Epithelial cell of proximal tubule (primary cell): ENCODE results near the gene FAM118A. TPM values are rescaled to one million over a fixed set of nuclear protein-coding genes. Genes with fewer than 3 reads are reported as not detected.

Experiments used
- DNase-seq: peaks from one replicate; pipeline ENCODE4 v3.0.0-alpha.2; 2011; ENCODE audit warnings: low read depth
- H3K4me3 ChIP-seq: 2 replicates; pipeline ENCODE4 v1.5.1; 2011; ENCODE audit warnings: low read depth, mild to moderate bottlenecking, low read length
- total RNA-seq: library from RNA; depleted of rRNA; stranded (reverse); fragments of >200 nt; gene quantifications from 2 replicates; pipeline ENCODE4 v1.2.3, GENCODE V29; 2015
- TF ChIP-seq, protein P1 (sequence below): conservative IDR thresholded peaks from 2 replicates; pipeline ENCODE4 v1.5.1; 2012; ENCODE audit warnings: low read depth, mild to moderate bottlenecking, low read length

FAM118A gene
- total RNA-seq, 1 donor from 2014 or later, result 9.5 TPM

DNA sequence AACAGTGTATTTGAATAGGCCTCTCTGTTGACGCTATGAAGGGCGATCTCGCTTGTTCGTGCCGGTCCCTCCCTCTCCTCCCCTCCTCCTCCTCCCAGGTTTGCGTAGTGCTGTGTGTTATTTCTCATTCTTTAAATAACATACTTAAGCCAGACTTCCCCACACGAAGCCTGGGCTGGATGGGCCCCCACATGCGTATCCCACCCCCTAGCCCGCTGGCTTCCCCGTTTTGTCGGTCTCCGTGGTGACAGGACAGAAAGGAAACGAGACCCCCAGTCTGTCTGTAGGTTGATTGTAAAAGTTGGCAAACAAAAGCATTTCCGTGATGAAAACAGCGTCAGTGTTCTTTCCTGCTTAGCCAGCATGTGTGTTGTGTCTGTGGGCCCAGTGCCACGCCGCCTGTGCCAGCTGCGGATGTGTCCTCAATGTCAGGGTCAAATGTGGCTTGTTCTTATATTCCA lies 27.3 kb downstream of the FAM118A start:
- no peak overlapping the region for H3K4me3 ChIP-seq
- TF ChIP-seq, protein P1, sequence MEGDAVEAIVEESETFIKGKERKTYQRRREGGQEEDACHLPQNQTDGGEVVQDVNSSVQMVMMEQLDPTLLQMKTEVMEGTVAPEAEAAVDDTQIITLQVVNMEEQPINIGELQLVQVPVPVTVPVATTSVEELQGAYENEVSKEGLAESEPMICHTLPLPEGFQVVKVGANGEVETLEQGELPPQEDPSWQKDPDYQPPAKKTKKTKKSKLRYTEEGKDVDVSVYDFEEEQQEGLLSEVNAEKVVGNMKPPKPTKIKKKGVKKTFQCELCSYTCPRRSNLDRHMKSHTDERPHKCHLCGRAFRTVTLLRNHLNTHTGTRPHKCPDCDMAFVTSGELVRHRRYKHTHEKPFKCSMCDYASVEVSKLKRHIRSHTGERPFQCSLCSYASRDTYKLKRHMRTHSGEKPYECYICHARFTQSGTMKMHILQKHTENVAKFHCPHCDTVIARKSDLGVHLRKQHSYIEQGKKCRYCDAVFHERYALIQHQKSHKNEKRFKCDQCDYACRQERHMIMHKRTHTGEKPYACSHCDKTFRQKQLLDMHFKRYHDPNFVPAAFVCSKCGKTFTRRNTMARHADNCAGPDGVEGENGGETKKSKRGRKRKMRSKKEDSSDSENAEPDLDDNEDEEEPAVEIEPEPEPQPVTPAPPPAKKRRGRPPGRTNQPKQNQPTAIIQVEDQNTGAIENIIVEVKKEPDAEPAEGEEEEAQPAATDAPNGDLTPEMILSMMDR, result no peak
- no peak for DNase-seq

DNA sequence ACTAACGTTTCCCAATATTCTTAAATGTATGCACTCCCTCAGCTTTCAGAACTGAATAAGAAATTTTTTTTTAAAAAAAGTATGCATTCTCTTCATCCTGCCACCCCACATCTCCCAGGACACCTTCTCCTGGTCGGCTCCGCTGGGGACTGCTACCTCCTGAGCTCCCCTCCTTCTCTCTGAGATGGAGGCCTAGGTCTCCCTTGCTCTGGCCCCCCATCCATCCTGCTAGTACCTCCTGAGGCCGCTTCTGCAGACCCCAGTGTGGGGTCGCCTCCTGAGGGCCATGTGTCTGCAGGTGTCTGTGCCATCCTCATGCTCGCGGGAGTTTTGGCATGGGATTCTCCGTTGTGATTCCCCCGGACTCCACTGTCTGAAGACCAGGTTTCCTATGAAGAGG lies 27.8 kb downstream of the FAM118A start:
- DNase-seq, result no peak
- TF ChIP-seq, protein P1, result no peak
- H3K4me3 ChIP-seq, result no peak overlapping the region

DNA sequence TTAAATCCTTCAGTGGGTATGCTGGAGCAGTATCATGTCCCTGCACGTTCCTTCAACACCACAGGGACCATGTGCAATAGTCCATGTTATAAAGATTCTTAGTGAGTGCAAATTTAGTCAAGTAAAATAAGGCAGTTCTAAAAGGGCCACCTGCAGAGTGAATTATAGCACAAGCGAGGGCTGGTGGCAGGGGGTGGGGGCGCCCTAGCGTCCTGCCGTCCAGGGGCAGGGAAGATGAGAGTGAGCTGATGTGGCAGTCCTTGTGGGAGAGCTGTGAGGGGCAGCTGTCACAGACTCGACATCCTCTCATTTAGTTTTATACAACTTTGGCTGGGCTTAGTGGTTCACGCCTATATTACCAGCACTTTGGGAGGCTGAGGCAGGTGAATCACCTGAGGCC lies 29.1 kb downstream of the FAM118A start:
- DNase-seq, result no peak
- TF ChIP-seq, protein P1, result no peak
- no peak overlapping the region for H3K4me3 ChIP-seq

DNA sequence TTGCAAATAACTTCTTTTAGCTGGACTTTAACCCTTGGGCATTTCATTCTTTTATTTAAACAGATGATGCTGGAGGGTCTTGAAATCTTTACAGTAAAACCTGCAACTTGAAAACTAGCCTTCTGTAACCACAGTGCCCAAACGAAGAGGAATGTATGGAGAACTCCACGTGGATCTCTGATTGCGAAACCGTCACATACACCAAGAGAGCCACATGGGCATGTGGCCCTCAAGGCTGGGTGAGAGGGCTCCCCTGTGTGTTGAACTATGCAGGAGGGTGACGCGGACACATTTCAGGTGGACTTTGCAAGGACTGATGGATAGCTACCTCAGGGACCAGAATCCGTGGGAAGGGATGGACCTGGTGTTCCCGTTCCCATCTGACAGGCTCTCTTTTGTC lies 30.6 kb downstream of the FAM118A start:
- TF ChIP-seq, protein P1, result no peak
- no peak for DNase-seq
- no peak overlapping the region for H3K4me3 ChIP-seq

DNA sequence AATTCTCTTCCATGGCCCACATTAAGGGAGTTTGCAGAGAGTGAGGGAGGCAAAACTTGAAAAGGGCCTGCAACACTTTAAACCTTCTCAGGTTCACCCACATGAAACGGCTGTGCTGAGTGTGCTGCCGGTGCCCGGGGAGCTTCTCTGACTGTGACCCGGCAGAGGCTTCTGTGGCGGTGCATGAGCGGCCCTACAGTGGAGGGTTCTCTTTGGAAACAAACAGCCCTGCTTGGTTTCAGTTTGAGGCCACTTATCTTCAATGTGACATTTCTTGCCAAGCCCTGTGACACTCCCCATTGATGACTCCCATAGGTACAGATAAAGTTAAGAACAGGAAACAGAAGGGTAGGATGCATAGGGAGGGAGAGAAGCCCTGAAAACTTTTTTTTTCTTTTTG lies 31.8 kb downstream of the FAM118A start:
- TF ChIP-seq, protein P1, result no peak
- DNase-seq, result no peak

DNA sequence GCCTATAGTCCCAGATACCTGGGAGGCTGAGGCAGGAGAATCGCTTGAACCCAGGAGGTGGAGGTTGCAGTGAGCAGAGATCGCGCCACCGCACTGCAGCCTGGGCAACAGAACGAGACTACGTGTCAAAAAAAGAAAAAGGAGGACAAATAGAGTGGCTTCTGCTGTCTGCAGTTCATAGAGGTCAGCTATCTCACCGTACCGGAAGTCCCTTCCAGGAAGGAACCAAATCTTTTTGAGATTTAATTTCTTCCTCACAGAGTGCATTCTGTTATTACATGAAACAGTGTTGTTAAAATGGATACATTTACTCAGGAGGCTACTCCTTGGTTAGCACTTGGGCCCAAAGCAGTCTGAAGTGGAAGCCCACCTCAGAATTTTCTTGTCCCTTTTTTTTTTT lies 33.4 kb downstream of the FAM118A start:
- H3K4me3 ChIP-seq, result no peak overlapping the region
- TF ChIP-seq, protein P1, result no peak
- no peak for DNase-seq

More for the DNA sequence above, 31.8 kb downstream of the FAM118A start:
- no peak overlapping the region for H3K4me3 ChIP-seq

DNA sequence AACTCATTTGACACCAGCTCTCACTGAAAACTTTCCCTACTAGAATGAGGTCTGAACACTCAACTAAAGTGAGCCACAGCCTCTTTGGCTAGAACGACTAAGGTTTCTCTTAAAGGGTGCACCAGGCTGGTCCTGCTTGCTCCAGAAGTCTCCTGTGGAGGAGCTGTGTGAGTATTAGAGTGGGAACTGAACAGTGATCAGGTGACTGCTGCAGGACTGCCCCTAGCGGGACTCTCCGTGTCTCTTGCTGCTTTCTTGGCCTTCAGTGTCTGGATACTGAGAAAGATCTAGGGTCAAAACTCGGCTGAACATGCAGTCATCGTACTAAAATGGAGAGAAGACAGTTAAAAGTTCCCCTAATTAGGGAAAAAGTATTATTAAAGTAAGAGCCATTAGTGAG lies 34.6 kb downstream of the FAM118A start:
- TF ChIP-seq, protein P1, result peak; percentile 33
- H3K4me3 ChIP-seq, result no peak overlapping the region
- DNase-seq, result no peak
